Stomach (tissue), 4 donors: ENCODE results near the gene PITPNB.

Source experiments
- CTCF ChIP-seq, 7 experiments: fragments of 450-650 bp in 4 of 7; fragments of 200-600 bp in 3 of 7; sonication (generic) in 3 of 7; IDR thresholded peaks; one replicate each; pipeline ENCODE4 v1.5.1; 2016 to 2019; ENCODE audit warnings: antibody characterized with exemption in 7 of 7, control low read depth in 2 of 7, mild to moderate bottlenecking in 1 of 7
- POLR2A ChIP-seq, 4 donors: fragments of 450-650 bp; IDR thresholded peaks; one replicate each; pipeline ENCODE4 v1.6.1; 2016; ENCODE audit warnings: antibody characterized with exemption in 4 of 4, control low read depth in 2 of 4, mild to moderate bottlenecking in 1 of 4, moderate library complexity in 1 of 4
- POLR2AphosphoS5 ChIP-seq, 3 donors: sonication (generic); formaldehyde crosslinking; IDR thresholded peaks; one replicate each; pipeline ENCODE4 v1.6.1; 2016; ENCODE audit warnings: antibody characterized with exemption in 3 of 3

GRCh38 chr22:27803841-27804415, 115.1 kb downstream of the PITPNB start:
- TF ChIP-seq POLR2A (IDR thresholded peaks at IDR 0.05) (no peak), CTCF (IDR thresholded peaks at IDR 0.05) (no peak), POLR2AphosphoS5 (IDR thresholded peaks at IDR 0.05) (no peak)
